Fibroblast of the aortic adventitia (primary cell): Measurements from ENCODE around the gene RSRC1. TPM values are rescaled to one million over a fixed set of nuclear protein-coding genes. Genes with fewer than 3 reads are reported as not detected.
A peak's percentile ranks its signal among the peaks of the same experiment; 100 is the strongest.
"Not testable (repeated sequence)": the region's sequence is repeated elsewhere in the genome, so short reads cannot be mapped to it uniquely, and the experiment has no call there.

ENCODE experiments used
- DNase-seq: peaks from one replicate; pipeline ENCODE4 v3.0.0-alpha.2; 2010; ENCODE audit warnings: low read depth
- H3K4me3 ChIP-seq: 2 replicates; pipeline ENCODE4 v1.5.1; 2011; ENCODE audit warnings: low read depth, mild to moderate bottlenecking, control low read depth, low read length, moderate library complexity
- CTCF ChIP-seq: IDR thresholded peaks from 2 replicates; pipeline ENCODE4 v1.5.1; 2011; ENCODE audit warnings: mild to moderate bottlenecking, low read length, control low read depth, inconsistent platforms; ENCODE audit not compliant: insufficient read depth
- total RNA-seq: library from RNA; depleted of rRNA; stranded (reverse); fragments of >200 nt; gene quantifications from 2 replicates; pipeline ENCODE4 v1.2.3, GENCODE V29; 2012; ENCODE audit warnings: low replicate concordance

Gene RSRC1
- total RNA-seq, 1 donor: 45.8 TPM

GRCh38 chr3:158492685-158493084, 382.8 kb downstream of the RSRC1 start:
- H3K4me3 ChIP-seq: no peak overlapping the region
- no peak for TF ChIP-seq CTCF
- DNase-seq: no peak

DNA sequence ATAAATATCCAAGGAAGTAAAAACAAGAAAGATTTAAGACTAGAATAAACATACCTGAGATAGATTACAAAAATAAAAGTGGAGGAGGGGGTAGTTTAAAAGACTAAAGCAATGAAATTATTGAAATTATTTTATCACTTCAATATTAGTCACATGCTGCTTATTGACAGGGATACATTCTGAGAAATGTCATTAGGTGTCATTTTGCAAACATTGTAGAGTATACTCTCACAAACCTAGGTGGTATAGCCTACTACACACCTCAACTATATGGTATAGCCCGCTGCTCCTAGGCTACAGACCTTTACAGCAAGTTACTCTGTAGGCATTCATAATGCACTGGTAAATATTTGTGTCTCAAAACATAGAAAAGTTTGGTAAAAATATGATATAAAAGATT, 384.0 kb downstream of the RSRC1 start:
- DNase-seq: no peak
- no peak overlapping the region for H3K4me3 ChIP-seq
- no peak for TF ChIP-seq CTCF

GRCh38 chr3:158494673-158495072, 384.8 kb downstream of the RSRC1 start:
- no peak for TF ChIP-seq CTCF

GRCh38 chr3:158495398-158495902, 385.6 kb downstream of the RSRC1 start:
- DNase-seq, H3K4me3 ChIP-seq: not testable (repeated sequence)

More at GRCh38 chr3:158494673-158495072, 384.8 kb downstream of the RSRC1 start:
- no peak overlapping the region for H3K4me3 ChIP-seq
- no peak for DNase-seq

DNA sequence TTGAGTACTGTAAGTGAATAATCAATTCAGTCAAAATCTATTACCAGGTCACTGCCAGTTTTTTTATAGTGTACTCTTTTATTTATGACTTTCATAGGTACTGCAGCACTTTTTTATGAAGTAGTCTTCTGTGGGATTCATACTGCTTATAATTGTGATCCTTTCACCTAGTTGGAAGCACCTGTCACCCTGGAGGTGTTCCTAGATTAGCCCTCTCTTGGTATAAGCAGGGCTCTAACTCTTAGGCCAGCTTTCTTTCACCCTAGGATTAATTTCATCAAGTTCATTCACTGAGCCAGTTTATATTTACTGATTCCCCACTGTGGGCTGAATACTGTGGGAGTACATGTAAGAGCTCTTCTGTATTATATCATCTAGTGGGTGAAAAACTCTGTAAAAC, 395.2 kb downstream of the RSRC1 start:
- no peak overlapping the region for H3K4me3 ChIP-seq
- no peak for DNase-seq
- TF ChIP-seq CTCF: no peak

GRCh38 chr3:158506456-158506855, 396.6 kb downstream of the RSRC1 start:
- TF ChIP-seq CTCF: no peak
- no peak for DNase-seq
- H3K4me3 ChIP-seq: no peak overlapping the region

DNA sequence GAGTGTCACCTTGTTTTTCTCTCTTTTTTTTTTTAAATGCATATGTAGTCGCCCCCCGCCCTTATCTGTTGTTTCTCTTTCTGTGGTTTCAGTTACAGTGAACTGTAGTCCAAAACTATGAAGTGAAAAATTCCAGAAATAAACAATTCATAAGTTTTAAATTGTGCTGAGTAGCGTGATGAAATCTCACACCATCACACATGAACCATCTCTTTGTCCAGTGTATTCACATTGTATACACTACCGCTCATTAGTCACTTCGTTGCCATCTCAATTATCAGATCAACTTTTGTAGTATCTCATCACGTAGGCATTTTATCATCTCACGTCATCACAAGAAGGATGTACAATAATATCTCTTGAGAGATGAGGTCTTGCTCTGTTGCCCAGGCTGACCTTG, 398.6 kb downstream of the RSRC1 start:
- no peak for TF ChIP-seq CTCF
- H3K4me3 ChIP-seq: no peak overlapping the region
- peak; percentile 12 for DNase-seq

DNA sequence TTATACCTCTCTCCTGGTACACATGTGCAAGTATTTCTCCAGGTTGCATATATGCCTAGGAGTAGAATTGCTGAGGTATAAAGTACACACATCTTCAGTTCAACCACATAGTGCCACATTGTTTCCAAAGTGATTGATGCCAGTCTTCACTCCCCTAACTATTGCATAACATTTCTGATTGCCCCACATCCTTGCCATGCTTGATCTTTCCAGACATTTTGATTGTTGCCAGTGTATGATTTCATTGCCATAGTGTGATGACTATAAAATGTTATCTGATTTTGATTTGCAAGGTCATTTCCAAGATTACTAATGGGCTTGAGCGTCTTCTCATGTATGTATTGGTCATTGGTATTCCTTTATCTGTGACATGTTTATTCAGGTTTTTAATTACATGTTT, 400.0 kb downstream of the RSRC1 start:
- DNase-seq: no peak
- TF ChIP-seq CTCF: no peak
- no peak overlapping the region for H3K4me3 ChIP-seq

DNA sequence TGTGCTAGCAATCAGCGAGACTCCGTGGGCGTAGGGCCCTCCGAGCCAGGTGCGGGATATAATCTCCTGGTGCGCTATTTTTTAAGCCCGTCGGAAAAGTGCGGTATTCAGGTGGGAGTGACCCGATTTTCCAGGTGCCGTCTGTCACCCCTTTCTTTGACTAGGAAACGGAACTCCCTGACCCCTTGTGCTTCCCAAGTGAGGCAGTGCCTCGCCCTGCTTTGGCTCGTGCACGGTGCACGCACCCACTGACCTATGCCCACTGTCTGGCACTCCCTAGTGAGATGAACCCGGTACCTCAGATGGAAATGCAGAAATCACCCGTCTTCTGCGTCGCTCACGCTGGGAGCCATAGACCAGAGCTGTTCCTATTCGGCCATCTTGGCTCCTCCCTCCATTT, 406.8 kb downstream of the RSRC1 start:
- DNase-seq: not testable (repeated sequence)

More for the DNA sequence above, 406.8 kb downstream of the RSRC1 start:
- not testable (repeated sequence) for H3K4me3 ChIP-seq
